ENCODE results near the gene STOM.

GRCh38 chr9:121328476-121328875 is 41.6 kb downstream of the STOM start:
- TF ChIP-seq CTCF (IDR thresholded peaks at IDR 0.05) = no peak
- no peak for TF ChIP-seq POLR2A (IDR thresholded peaks at IDR 0.05)
